Measurements from ENCODE around the gene MRC2. TPM values are rescaled to one million over a fixed set of nuclear protein-coding genes. Genes with fewer than 3 reads are reported as not detected.

The MRC2 gene
- total RNA-seq, 2 experiments from 2014 or later: 8.1 to 9.0 TPM

GRCh38 chr17:62629556-62630364, 2.3 kb downstream of the MRC2 start:
- no peak for TF ChIP-seq CTCF (IDR thresholded peaks at IDR 0.05)
- POLR2A ChIA-PET: interaction anchor here (1.4 kb wide), 1 partner anchor 9 kb away, joined by 3 read pairs; no protein-coding TSS in a partner anchor
- no peak overlapping the region for H3K27ac Mint-ChIP-seq
- H3K4me3 Mint-ChIP-seq: no peak overlapping the region
- intact Hi-C loops (cut with micrococcal nuclease): no loop called here
- CTCF ChIA-PET: no interaction called here
- DNase-seq (no peak), ATAC-seq (no peak)
- H3K4me1 Mint-ChIP-seq (ENCODE audit: low read depth): peaks cover 10% of the 10 kb centered on the region
- H3K9me3 Mint-ChIP-seq: no peaks in the 10 kb centered on the region
- peaks cover 11% of the 10 kb centered on the region for H3K27me3 Mint-ChIP-seq
- no peaks in the 10 kb centered on the region for H3K36me3 Mint-ChIP-seq (ENCODE audit: low read depth)

GRCh38 chr17:62630365-62631085, 3.1 kb downstream of the MRC2 start:
- CTCF ChIA-PET: no interaction called here
- no peak for TF ChIP-seq CTCF (IDR thresholded peaks at IDR 0.05)
- no peak overlapping the region for H3K4me3 Mint-ChIP-seq
- H3K9me3 Mint-ChIP-seq: no peaks in the 10 kb centered on the region
- H3K4me1 Mint-ChIP-seq (ENCODE audit: low read depth): peaks cover 10% of the 10 kb centered on the region
- DNase-seq: no peak
- POLR2A ChIA-PET: interaction anchor here (1.4 kb wide), 1 partner anchor 10 kb away, joined by 3 read pairs; no protein-coding TSS in a partner anchor
- peaks cover 11% of the 10 kb centered on the region for H3K27me3 Mint-ChIP-seq
- intact Hi-C loops (cut with micrococcal nuclease): no loop called here
- H3K36me3 Mint-ChIP-seq (ENCODE audit: low read depth): no peaks in the 10 kb centered on the region
- no peak overlapping the region for H3K27ac Mint-ChIP-seq
- no peak for ATAC-seq

- no peak for TF ChIP-seq CTCF (IDR thresholded peaks at IDR 0.05)
- POLR2A ChIA-PET: no interaction called here
- Mint-ChIP-seq H3K4me1 (ENCODE audit: low read depth) (peaks cover 10% of the 10 kb centered on the region), H3K9me3 (no peaks in the 10 kb centered on the region), H3K27ac (no peak overlapping the region), H3K27me3 (peaks cover 9% of the 10 kb centered on the region), H3K36me3 (ENCODE audit: low read depth) (no peaks in the 10 kb centered on the region), H3K4me3 (no peak overlapping the region)
- no peak for ATAC-seq
- DNase-seq: no peak
- intact Hi-C loops (cut with micrococcal nuclease): no loop called here
- CTCF ChIA-PET: no interaction called here
These were observed 3.8 kb downstream of the MRC2 start for GRCh38 chr17:62631086-62631935.

GRCh38 chr17:62631936-62632924, 4.8 kb downstream of the MRC2 start:
- DNase-seq: no peak
- no peak overlapping the region for H3K27ac Mint-ChIP-seq
- peaks cover 4% of the 10 kb centered on the region for H3K27me3 Mint-ChIP-seq
- no peak overlapping the region for H3K4me3 Mint-ChIP-seq
- ATAC-seq: no peak
- peaks cover 9% of the 10 kb centered on the region for H3K4me1 Mint-ChIP-seq (ENCODE audit: low read depth)
- intact Hi-C loops (cut with micrococcal nuclease): no loop called here
- ChIA-PET POLR2A (no interaction called here), CTCF (no interaction called here)
- no peak for TF ChIP-seq CTCF (IDR thresholded peaks at IDR 0.05)
- no peaks in the 10 kb centered on the region for H3K36me3 Mint-ChIP-seq (ENCODE audit: low read depth)
- no peaks in the 10 kb centered on the region for H3K9me3 Mint-ChIP-seq
